AG10803 (cell line): Measurements from ENCODE around the gene C1orf159.

ENCODE experiments used
- DNase-seq: peaks from one replicate; pipeline ENCODE4 v3.0.0; 2010; ENCODE audit warnings: low read depth
- H3K4me3 ChIP-seq: 2 replicates; pipeline ENCODE4 v1.5.1; 2011; ENCODE audit warnings: mild to moderate bottlenecking, low read length, control low read depth
- CTCF ChIP-seq: conservative IDR thresholded peaks from 2 replicates; pipeline ENCODE4 v1.5.1; 2011; ENCODE audit warnings: mild to moderate bottlenecking, low read length, control low read depth, inconsistent platforms

The C1orf159 gene

GRCh38 chr1:1136547-1137230 is 20.8 kb upstream of the C1orf159 start:
- no peak for DNase-seq
- H3K4me3 ChIP-seq: no peak overlapping the region
- TF ChIP-seq CTCF: no peak

DNA sequence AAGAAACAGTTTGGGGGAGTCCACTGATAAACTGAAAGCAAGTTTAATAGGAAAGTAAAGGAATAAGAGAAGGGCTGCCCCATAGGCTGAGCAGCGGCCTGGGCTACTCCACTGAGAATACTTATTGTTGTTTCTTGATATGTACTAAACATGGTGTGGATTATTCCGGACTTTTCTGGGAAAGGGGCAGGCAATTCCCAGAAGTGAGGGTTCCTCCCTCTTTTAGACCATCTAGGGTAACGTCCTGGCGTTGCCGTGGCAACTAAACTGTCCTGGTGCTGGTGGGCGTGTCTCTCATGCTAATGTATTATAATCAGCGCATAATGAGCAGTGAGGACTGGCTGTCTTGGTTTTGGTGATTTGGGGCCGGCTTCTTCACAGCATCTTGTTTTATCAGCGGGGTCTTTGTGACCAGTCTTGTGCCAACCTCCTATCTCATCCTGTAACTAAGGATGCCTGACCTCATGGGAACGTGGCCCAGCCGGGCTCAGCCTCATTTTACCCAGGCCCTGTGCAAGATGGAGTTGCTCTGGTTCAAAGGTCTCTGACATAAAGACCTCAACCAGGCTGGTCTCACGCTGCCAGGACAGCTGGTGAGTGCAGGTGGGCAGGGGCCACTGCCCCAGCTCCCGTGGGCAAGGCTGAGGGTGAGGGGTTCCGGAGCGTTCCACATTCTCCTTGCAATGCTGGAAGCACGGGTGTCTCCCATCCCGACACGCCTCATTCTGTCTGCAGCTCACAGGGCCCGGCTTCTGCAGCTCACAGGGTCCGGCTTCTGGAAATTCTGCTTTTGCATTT is 19.6 kb upstream of the C1orf159 start:
- no peak for TF ChIP-seq CTCF
- no peak overlapping the region for H3K4me3 ChIP-seq
- DNase-seq: no peak

- TF ChIP-seq CTCF: no peak
- no peak overlapping the region for H3K4me3 ChIP-seq
- DNase-seq: no peak
These were observed 18.5 kb upstream of the C1orf159 start for GRCh38 chr1:1134300-1134970.

DNA sequence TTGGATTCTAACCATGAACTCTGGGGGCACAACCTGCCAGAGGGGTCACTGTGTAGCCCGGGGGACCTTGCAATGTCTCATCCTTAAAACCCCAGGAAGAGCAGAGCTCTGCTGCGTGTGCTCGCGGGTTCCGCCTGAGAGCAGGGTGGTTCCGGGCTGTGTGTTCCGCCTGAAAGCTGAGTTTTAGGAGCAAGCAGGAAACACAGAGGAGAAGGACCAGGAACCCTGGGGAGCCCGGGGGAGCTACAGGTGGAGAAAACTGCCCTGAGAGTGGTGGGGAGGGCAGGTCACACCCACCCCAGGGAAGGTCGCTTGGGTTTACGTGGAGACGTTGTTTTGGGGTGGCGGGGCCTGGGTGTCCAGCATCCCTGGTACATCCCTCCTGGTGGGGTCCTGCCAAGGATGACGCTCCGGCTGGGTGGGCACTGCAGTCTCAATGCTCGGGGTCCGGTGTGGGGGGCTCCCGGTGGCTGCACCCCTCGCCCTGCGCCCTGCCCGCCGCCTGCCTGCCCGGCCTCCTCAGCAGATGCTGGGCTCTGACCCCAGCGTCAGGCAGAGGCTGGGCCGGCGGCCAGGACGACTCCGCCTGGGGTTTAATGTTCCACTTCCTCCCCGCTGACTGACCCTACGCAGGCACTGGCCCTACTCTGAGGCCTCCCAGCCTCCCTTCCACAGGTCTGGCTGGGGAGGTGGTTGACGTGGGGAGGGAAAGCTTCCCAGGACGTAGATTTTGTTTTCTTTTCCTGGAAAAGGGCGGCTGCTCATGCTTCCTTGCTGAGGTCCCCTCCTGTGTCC is 17.3 kb upstream of the C1orf159 start:
- DNase-seq: no peak
- H3K4me3 ChIP-seq: no peak overlapping the region
- TF ChIP-seq CTCF: no peak

- DNase-seq: no peak
- TF ChIP-seq CTCF: no peak
- no peak overlapping the region for H3K4me3 ChIP-seq
These were observed 16.4 kb upstream of the C1orf159 start for GRCh38 chr1:1132042-1132950.
